HG02943 (cell line): ENCODE data around the gene FARS2.

ENCODE experiments used
- ATAC-seq: cut with Tn5 transposase; IDR thresholded peaks from one replicate; pipeline ENCODE4 v1.9.1; 2021; ENCODE audit warnings: mild to moderate bottlenecking, low read depth, moderate library complexity; ENCODE audit not compliant: unreplicated experiment

FARS2 gene

DNA sequence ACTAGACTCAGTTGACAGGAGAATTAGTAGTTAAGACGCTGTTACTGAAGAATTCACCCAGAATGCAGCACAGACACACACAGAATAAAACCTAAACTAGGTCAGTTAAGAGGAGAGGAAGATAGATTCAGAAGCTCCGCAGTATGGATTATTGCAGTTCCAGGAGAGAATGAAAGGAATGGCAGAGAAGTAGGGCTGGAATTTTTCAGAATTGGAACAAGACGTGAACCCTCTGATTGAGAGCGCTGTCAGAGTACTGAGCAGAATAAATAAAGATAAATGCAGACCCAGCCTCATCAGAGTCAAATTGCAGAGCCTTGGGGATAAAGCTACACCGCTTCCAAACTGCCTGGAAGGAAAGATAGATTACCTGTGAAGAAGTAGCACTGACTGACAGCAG, 344.6 kb downstream of the FARS2 start:
- ATAC-seq: no peak

DNA sequence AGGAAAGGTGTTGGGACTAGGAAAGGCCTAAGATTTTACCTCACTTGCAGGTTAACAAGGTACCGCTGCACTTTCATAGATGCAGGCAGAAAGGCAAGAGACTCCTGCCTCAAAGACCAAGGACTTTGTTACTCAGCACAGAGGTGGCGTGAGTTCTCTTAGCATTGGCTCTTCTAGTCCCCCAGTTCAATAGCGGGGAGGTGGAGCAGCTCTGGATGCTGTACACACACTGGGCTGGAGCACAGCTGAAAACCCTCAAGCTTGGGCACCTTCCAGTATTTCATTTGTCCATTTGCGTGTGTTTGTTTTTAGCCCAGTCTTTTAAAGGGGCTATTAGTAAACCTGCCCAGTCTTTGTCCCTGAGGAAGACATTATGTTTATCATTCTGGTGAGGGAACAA, 345.2 kb downstream of the FARS2 start:
- no peak for ATAC-seq

DNA sequence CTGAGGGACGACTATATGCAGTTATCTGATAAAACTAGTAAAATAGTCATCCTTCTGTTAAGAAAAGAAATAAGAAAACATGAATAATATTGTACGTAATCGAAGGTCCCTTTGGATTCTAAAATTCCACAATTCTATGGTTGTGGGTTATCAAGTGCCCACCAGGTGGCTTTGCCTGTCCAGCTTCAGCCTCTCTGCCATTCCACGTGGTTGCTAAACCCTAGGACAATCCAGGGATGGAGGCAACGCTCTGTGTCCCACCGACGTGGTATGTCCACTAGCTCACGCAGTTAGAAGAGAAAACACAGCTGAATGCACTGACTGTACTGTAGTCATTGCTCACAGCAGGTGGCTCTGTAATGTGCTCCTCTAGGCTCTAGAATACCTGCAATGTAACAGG, 349.3 kb downstream of the FARS2 start:
- no peak for ATAC-seq

DNA sequence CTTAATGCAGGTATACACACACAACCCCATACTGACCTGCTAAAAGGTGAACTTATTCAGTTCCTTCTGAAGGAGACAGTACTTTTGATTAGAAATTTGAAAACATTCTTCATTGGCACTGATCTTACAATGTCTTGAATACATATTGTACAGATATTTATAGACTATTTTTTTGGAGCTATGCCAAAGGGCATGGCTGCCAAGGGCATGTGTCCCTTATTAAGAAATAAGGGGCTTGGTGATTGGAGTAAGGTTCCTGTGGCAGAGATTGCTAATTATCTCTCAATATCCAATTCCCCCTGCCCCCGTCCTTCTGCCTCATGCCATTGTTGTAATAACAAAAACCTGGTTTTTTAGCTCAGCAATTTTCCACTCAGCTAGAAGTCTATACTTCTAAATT, 355.9 kb downstream of the FARS2 start:
- ATAC-seq: no peak

DNA sequence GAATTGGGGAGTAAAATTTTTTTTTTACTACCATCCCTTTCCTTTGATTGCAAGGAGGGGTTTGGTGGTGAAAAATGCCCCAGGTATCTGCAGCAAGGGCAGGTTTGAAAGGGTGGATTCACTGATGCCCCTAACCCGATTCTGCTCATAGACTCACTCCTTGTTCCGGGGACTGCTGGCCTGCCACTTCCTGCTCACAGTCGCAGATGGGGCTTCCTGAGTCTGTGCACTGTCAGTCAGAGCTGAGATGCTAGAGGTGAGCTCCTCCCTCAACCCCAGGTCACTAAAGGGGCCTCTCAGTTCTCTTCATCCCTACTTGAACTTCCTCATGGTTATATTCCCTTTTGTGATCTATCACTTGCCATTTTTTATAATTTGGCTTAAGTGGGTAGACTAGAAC, 357.9 kb downstream of the FARS2 start:
- ATAC-seq: peak; percentile 61

DNA sequence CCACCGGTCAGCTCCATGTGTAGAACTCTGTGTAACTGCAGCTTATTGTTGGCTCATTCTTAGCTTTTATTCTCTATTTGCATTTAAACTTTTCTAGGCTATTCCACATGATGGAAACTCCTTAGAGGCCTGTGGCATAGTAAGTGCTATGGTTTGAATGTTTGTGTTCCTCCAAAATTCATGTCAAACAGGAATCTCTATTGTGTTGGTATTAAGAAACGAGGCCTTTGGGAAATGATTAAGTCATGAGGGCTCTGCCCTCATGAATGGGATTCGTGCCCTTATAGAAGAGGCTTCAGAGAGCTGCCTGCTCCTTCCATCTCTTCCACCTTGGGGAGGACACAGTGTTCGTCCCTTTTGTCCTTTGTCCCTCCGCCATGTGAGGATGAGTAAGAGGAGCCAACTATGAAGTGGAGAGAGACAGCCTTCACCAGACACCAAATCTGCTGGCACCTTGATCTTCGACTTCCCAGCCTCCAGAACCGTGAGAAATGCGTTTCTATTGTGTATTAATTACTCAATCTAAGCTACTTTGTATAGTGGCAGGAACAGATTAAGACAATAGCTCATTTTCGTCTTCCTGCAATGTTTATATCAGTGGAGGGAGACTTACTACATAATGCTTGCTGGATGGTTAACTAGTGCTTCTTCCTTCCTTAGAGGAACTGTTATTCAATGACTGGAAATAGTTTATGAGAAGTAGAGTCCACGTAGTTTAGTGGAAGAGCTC, 361.1 kb downstream of the FARS2 start:
- no peak for ATAC-seq

DNA sequence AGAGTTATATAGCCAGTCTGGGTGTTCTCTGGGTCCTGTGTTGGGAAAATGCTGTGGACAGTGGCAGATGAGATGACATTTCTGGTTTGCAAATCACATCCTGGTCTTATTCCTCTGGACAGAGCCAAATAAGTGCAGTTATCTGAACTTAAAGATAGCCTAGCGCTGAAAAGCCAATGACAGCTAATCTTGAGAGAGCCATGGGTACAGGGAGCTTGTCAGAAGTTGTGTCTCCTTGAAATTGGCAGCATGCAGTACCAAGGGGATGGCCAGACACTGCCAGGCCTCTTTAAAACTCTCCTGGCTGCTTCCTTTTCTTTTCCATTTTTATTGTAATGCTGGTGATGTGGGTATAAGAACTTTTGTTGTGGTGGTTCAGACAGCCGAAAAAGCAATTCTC, 362.5 kb downstream of the FARS2 start:
- no peak for ATAC-seq

DNA sequence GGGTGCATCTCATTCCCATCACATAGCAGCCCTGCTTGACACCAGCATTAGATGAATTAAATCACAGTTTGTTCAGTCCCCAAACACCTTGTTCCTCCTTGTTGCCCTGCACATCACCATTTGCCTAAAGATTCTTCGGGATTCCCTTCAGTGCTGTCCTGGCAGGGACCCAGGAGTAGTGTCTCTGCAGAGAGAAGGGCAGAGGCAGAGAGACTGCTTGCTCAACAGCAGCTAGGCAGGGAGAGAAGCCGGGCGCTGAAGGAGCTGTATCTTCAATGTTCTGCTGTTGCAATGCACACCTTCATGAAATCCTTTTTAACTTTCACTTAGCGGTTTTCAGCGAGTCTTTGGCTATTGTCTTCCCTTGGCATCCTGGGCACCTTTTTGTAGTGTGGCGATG, 362.9 kb downstream of the FARS2 start:
- ATAC-seq: no peak

DNA sequence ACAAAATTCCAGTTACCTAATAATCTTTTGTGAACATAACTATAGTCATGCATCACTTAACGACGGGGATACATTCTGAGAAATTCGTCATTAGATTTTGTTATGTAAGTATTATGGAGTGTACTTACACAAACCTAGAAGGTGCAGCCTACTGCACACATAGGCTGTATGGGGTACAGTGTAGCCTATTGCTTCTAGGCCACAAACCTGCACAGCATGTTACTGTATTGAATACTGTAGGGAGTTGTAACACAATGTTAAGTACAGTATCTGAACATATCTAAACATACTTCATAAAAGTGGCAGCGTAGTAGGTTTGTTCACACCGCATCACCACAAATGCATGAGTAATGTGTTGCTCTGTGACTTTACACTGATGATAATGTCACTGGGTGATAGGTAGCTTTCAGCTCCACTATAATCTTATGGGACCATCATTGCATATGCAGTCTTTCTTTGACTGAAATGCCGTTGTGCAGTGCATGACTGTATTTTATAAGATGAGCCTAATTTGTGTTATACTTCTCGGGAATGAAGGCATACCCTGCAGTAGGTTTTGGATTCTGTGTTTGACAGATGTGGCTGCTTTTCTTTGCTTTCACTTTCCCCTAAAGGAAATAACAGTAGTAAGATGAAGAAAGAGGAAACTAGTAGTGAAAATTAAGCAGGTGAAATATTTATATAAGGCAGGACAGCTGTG, 365.6 kb downstream of the FARS2 start:
- no peak for ATAC-seq

DNA sequence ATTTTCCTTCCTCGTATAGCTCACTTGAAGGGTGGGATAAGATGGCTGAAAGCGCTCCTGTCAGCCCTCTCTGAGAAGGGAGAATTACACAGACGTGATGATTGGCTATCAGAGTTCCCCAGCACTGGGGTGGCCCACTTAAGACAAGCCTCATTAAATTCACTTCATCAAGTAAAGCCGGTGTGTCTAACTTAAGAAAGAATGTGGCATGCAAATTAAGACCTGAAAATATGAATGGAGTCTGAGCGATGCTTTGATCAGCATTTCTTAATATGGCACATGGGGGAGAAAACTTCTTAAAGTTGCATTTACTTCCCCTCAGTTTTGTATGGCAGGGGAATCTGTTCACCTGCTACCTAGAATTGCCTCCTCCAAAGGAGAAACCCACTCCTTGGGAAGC, 369.3 kb downstream of the FARS2 start:
- no peak for ATAC-seq

DNA sequence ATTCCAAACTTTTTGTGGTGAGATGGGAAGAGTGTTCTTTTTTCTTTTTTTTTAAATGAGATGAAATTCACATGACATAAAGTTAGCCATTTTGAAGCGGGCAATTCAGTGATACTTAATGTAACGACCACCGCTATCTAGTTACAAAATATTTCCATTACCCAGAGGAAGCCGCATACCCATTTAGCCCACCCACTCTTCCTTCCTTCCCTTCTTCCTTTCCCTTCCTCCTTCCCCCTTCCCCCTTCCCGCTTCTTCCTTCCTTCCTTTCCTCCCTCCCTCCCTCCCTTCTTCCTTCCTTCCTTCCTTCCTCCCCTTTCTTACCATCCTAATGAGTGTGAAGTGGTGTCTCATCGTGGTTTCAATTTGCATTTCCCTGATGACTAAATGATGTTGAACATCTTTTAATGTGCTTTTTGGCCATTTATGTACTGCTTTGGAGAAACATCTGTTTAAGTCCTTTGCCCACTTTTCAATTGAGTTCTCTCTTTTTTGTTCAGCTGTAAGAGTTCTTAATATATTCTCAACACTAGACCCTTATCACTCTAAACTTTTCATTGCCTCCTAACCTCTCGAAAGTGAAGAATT, 371.1 kb downstream of the FARS2 start:
- ATAC-seq: no peak

DNA sequence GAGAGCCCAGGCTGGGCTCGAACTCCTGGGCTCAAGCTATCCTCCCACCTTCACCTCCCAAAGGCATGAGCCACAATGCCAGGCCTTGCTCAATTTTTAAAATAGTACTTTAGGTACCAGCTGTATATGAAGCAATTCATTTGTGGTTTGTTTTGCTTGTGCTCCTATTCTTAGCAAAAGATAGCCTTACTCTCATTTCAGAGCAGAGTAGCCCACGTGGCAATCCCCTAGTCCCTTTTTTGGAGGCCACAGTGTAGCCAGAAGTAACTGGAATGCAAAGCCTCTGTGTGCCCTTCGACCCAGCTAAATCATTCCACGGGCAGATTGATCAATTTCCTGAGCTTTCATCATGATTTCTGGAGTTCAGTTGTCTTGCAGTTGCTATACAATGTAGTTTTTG, 373.2 kb downstream of the FARS2 start:
- no peak for ATAC-seq

DNA sequence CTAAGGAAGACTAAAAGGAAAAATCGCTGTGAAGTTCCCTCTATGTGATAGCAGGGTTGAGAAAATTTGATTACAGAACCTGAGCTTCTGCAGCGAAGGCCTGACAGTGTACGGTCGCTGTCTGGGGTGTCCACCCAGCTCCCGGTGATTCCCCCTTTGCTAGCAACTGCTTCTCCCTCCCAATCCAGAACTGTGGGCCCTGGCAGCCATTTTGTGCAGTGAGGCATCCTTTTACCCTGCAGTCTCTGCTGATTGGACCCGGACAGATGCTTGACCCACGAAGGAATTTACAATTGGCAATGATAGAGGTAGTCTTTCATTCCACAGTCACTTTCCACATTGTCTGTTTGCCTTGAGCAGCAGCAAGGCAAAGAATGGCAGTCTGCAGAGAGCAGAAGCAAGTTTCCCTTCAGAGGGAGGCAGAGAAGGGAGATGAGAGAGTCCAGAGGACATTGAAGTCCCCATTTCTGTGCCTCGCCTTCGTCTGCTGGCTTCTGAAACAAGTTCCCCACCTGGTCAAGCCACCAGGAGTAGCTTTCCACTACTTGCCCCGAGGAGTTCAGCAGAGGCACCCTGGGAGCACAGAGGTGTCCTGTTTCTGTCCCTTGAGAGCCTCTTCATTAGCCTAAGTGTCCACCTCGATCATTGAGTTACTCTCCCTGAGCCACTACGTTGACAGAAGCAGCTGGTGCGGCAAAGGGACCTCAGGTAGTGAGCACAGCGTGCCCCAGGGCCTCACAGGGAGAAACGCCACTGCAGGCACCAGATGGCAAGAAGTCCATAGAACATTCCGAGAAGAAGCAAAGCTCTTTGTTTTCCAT, 375.1 kb downstream of the FARS2 start:
- ATAC-seq: no peak

DNA sequence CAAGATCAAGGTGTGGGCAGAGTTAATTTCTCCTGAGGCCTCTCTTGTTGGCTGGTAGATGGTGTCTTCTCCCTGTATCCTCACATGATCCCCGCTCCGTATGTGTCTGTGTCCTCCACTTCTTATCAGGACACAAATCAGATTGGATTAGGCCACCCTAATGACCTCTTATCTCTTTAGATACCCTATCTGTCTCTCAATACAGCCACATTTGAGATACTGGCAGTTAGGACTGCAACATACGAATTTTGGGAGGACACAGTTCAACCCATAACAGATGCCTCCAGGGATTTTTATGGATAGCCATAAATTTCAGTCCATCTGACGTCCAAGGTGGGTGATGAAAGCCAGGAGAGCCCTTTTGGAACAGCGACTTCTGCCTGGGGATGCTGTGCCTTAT, 376.4 kb downstream of the FARS2 start:
- ATAC-seq: no peak

DNA sequence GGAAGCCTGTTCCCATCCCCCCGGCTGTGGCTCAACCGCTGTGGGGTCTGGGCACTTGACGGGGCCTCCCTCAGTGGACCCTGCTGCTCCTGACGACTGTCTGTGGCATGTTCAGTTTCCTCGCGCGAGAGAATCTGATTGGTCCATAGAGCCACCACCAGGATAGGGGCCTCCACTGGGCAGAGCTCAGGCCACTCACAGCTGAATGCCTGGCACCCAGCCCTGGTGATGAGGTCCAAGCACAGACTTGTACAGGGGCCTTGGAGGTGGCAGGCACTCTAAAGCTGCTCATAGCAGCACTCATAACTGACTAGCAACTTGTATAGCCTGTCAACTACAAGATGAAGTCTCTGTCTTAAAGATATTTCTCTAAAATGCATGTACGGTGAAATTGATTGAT, 377.4 kb downstream of the FARS2 start:
- no peak for ATAC-seq

DNA sequence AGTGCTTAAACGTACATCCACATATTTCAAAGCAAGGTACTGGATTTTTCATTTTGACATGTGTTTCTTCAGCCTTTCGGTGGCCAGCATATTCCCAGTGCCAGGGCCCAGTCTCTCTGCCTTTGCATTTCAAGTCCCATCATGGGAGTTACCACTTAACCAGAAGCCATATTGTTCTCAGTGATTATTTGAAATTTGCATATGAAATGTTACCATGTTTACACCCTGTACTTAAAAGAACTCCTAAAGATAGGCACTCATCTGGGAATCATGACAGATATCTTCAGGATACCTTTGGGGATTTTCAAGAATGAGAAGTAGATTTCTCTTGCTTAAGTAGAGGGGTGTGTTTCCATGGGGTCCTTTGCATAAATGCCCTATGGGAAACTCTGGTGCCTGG, 377.9 kb downstream of the FARS2 start:
- no peak for ATAC-seq

DNA sequence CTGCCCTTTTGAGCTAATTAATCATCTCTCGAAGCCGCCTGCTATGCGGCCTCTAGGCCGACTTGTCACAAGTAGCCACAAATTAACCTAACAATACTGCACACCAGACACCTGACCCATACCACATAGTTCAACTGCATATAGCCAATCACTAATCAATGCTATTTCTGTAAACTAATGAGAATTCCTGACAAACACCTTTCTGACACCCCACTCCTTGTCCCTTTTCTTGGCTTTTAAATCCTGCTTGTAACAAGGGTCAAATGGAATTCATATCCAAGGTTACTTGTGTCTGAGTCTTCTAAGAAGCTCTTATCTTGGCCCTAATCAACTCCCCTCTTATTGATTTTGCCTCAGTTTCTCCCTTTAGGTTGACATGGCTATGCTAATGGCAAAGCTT, 379.3 kb downstream of the FARS2 start:
- no peak for ATAC-seq

DNA sequence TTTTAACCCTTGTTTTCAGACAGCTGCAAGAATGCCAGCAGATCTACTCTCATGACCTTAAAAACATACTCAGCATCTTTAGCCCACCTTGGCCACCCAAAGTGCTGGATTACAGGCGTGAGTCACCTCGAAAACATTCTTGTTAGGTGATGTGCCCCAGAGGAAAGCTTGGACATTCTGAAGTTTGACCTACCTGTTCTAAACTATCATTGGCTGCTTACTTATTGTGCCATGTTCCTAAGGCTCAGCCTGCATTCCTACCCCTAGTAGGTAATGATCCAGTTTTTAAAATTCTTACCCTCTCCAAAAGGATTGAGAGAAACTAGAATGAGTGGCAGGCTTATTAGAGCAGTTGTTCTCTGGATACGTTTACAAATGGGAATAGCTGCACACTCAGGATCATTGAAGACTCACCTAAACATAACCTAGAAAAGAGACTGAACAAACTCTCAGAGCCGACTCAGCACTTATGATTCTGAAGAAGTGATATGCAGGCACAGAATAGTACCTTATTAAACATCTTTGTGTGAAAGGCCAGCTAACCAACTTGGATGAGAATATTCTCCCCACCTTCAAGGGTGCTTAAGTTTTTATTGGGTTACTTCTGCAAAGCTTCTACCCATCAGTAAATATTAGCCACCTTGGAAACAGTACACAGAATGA, 383.3 kb downstream of the FARS2 start:
- ATAC-seq: no peak

DNA sequence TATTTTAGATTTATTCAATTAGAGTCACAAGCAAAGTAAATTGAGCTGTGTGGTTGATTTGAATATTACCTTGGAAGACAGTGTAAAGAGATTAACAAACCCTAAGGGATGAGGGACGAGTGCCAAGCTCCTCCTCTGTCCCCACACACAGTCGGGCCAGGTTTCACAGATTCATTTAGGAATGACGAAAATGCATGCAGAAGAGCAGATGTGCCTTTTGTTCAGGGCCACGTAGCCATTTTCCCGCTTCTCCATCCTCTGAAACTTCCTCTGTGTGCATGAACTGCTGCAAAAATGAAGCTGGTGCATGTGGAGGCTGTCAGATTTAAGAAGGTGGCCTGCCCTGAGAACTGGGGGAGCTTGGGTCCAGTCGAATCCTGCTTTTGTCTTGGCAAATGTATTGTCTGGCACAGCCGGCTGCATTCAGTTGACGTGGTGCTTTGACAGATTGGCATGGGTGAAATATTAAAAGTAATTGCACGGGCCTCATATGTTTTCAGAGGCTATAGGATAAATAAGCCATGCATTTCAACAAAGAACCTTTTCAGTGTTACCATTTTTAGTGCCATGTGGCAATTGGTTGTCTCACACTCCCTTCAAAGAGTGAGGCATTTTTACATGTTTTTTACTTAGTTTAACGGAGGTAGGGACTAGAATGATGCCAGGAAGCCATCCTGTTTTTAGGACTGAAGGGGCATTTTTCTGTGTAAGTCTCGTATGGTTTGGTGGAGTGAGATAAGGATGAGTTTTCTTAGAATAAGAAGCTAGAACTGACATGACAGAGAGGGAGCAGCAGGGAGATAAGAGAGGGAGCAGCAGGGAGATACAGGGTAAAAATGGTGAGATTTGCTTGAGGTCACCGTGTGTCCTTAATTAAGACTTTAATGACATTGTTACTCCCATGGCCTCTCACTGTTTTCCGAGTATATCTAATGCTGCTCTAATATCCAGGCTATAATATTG, 384.3 kb downstream of the FARS2 start:
- ATAC-seq: no peak
